HepG2 (cell line): ENCODE data around the gene KLHDC4. TPM values are rescaled to one million over a fixed set of nuclear protein-coding genes. Genes with fewer than 3 reads are reported as not detected.

Source experiments
- AGO2 ChIP-seq: fragments of 200-400 bp; formaldehyde crosslinking; optimal IDR thresholded peaks from 2 replicates; pipeline ENCODE3; 2017; ENCODE audit warnings: mild to moderate bottlenecking, low read depth, low read length, moderate library complexity
- EHMT2 ChIP-seq: fragments of 200-600 bp; sonication (generic); IDR thresholded peaks from 2 replicates; pipeline ENCODE4 v1.7.0; 2017; ENCODE audit warnings: antibody characterized with exemption, low read depth, low read length, borderline replicate concordance
- FOXA1 ChIP-seq, 2 experiments: fragments of 450-650 bp in 1 of 2; sonication (generic) in 1 of 2; formaldehyde crosslinking in 1 of 2; IDR thresholded peaks; 2 replicates each; pipeline versions ENCODE4 v1.4.0 to v1.6.1; 2016 to 2020; ENCODE audit warnings: missing genetic modification reagents in 1 of 2
- HBP1 ChIP-seq: IDR thresholded peaks from 2 replicates; pipeline ENCODE4 v1.6.1; 2016; ENCODE audit warnings: low read depth, control low read depth
- HINFP ChIP-seq: sonication (generic); formaldehyde crosslinking; IDR thresholded peaks from 2 replicates; pipeline ENCODE4 v1.4.0; 2020; ENCODE audit warnings: low read depth, mild to moderate bottlenecking, missing genetic modification reagents
- KAT7 ChIP-seq: IDR thresholded peaks from 2 replicates; pipeline ENCODE4 v1.6.1; 2018; ENCODE audit warnings: borderline replicate concordance, missing compliant biosample characterization
- KLF15 ChIP-seq: sonication (generic); formaldehyde crosslinking; IDR thresholded peaks from 2 replicates; pipeline ENCODE4 v1.8.1; 2023; ENCODE audit warnings: borderline replicate concordance, mild to moderate bottlenecking, inconsistent platforms, missing genetic modification reagents, mixed read lengths
- MTF2 ChIP-seq: sonication (generic); formaldehyde crosslinking; IDR thresholded peaks from 2 replicates; pipeline ENCODE4 v1.5.0; 2020; ENCODE audit warnings: missing genetic modification reagents, borderline replicate concordance
- NFKB2 ChIP-seq: sonication (generic); formaldehyde crosslinking; IDR thresholded peaks from 2 replicates; pipeline ENCODE4 v1.4.0; 2020; ENCODE audit warnings: missing genetic modification reagents, borderline replicate concordance
- RBFOX2 ChIP-seq: fragments of 200-400 bp; formaldehyde crosslinking; IDR thresholded peaks from 2 replicates; pipeline ENCODE4 v1.6.1; 2017; ENCODE audit warnings: low read depth, mild to moderate bottlenecking, low read length
- ZBTB4 ChIP-seq: sonication (generic); formaldehyde crosslinking; IDR thresholded peaks from 2 replicates; pipeline ENCODE4 v1.4.0; 2020; ENCODE audit warnings: missing genetic modification reagents, mild to moderate bottlenecking, borderline replicate concordance
- ZBTB7A ChIP-seq: sonication (generic); formaldehyde crosslinking; IDR thresholded peaks from 2 replicates; pipeline ENCODE4 v1.8.0; 2022; ENCODE audit warnings: mild to moderate bottlenecking, missing genetic modification reagents
- ZSCAN5A ChIP-seq: sonication (generic); formaldehyde crosslinking; IDR thresholded peaks from 2 replicates; pipeline ENCODE4 v1.8.0; 2022; ENCODE audit warnings: mild to moderate bottlenecking, missing genetic modification reagents, borderline replicate concordance
- polyA plus RNA-seq, 8 experiments: library from polyadenylated mRNA; depleted of rRNA in 3 of 8; stranded (reverse) in 7 of 8; unstranded in 1 of 8; fragments of >200 nt; fragmentation: Illumina TruSeq in 4 of 8; extraction: Trizol in 4 of 8; gene quantifications; 2 replicates each; pipeline versions ENCODE4 v1.2.1 to v1.2.3, GENCODE V29; 2011 to 2016; ENCODE audit warnings: low read depth in 4 of 8, missing spikeins in 1 of 8, mixed read lengths in 1 of 8; ENCODE audit not compliant: insufficient read depth in 1 of 8
- total RNA-seq, 5 experiments: library from RNA; depleted of rRNA; stranded (reverse); fragments of >200 nt; fragmentation: Illumina TruSeq; extraction: Trizol; gene quantifications; 2 replicates each; pipeline ENCODE4 v1.2.3, GENCODE V29; 2016; ENCODE audit warnings: low read depth in 1 of 5

Gene KLHDC4
- total and polyA plus RNA-seq, 2 of the 13 experiments (the other 11 are each of a cell fraction or from before 2014, with no cell fraction given), result 18.7 to 31.8 TPM

DNA sequence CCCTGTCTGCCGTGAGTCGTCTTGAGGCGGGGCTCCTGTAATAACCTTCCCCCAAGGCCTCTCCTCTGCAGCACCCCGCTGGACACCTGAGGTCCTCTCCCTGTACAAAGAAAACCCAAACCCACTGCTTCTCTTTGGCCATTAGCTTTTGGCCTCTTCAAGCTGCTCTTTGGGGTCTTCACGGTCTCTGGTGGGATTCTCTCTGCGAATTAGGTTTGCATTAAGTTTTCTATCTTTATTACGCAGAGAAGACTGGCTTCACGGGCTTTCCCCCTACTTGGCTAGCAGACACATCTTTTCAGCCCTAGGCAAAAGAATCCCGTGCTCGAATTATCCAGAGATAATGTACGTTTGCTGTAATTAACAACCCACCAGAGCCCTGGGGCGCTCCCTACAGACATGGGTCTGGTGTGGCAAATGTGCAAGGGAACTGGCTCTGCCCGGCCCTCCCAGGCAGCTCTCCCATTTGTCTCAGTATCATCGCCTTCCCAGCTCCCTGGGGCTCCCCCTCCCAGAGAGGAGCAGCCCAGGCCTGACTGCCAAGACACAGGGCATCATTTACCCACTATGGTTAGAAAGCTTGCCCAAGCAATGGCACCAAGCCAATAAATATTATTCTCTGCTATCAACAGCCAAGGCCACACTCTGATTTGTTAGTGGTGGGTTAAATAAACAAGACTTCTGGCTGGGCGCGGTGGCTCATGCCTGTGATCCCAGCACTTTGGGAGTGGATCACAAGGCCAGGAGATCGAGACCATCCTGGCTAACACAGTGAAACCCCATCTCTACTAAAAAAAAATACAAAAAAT, 24.7 kb upstream of the KLHDC4 start (continued):
- TF ChIP-seq HINFP (CRISPR knock-in tag) (no peak), ZBTB4 (CRISPR knock-in tag) (peak; percentile 2; the same call in 1 of the 2 replicates), MTF2 (CRISPR knock-in tag) (0 out of 2 replicates have a peak, but pooled peaks have one; percentile 14), NFKB2 (CRISPR knock-in tag) (0 out of 2 replicates have a peak, but pooled peaks have one; percentile 27), FOXA1 (IDR thresholded peaks at IDR 0.05) (no peak), FOXA1 (CRISPR knock-in tag; IDR thresholded peaks at IDR 0.05) (peak; percentile 16; the same call in 1 of the 2 replicates), AGO2 (no peak), KLF15 (0 out of 2 replicates have a peak, but pooled peaks have one; percentile 53), EHMT2 (0 out of 2 replicates have a peak, but pooled peaks have one; percentile 7), RBFOX2 (peak; percentile 16; the same call in 1 of the 2 replicates), ZBTB7A (peak; percentile 60; the same call in 1 of the 2 replicates), HBP1 (CRISPR knock-in tag) (0 out of 2 replicates have a peak, but pooled peaks have one; percentile 6), ZSCAN5A (CRISPR knock-in tag) (peak; percentile 49; the same call in 1 of the 2 replicates), KAT7 (CRISPR knock-in tag) (0 out of 2 replicates have a peak, but pooled peaks have one; percentile 39)
